AG08396 (cell line): Measurements from ENCODE around the gene GSTT2B.
"Not testable (repeated sequence)": the region's sequence is repeated elsewhere in the genome, so short reads cannot be mapped to it uniquely, and the experiment has no call there.

Source experiments
- DNase-seq: peaks from one replicate; pipeline ENCODE4 v3.0.0; 2012; ENCODE audit warnings: low spot score, mixed read lengths

The GSTT2B gene

GRCh38 chr22:23984430-23984829 is 23.4 kb upstream of the GSTT2B start:
- DNase-seq: no peak

- not testable (repeated sequence) for DNase-seq
Measured at GRCh38 chr22:23980567-23980966, 19.6 kb upstream of the GSTT2B start.

- not testable (repeated sequence) for DNase-seq
Measured at GRCh38 chr22:23979557-23980240, 18.7 kb upstream of the GSTT2B start, which contains the start of gene GSTT2. Gene GSTT2 (plus strand): TSS chr22:23980134.

- not testable (repeated sequence) for DNase-seq
Measured at GRCh38 chr22:23977304-23977703, 16.3 kb upstream of the GSTT2B start.

- not testable (repeated sequence) for DNase-seq
Measured at GRCh38 chr22:23974836-23975352, 13.9 kb upstream of the GSTT2B start.

- not testable (repeated sequence) for DNase-seq
Measured at GRCh38 chr22:23974345-23974744, 13.3 kb upstream of the GSTT2B start, which contains the start of gene DDT. Gene DDT (minus strand): TSS chr22:23974441. CDS start chr22:23974414, 27 bp downstream.

GRCh38 chr22:23971927-23972326 is 10.9 kb upstream of the GSTT2B start:
- peak; percentile 1 for DNase-seq

- DNase-seq: peak; percentile 1
Measured at GRCh38 chr22:23970816-23971486, 10.0 kb upstream of the GSTT2B start.

GRCh38 chr22:23970201-23970641 is 9.2 kb upstream of the GSTT2B start:
- no peak for DNase-seq

- peak; percentile 1 for DNase-seq
Measured at GRCh38 chr22:23969071-23969470, 8.1 kb upstream of the GSTT2B start.

- DNase-seq: not testable (repeated sequence)
Measured at GRCh38 chr22:23966568-23966967, 5.6 kb upstream of the GSTT2B start, which contains the start of gene DDTL. Gene DDTL (plus strand): TSS chr22:23966888. CDS start chr22:23966915, 27 bp downstream.

- DNase-seq: not testable (repeated sequence)
Measured at GRCh38 chr22:23966094-23966493, 5.1 kb upstream of the GSTT2B start.

GRCh38 chr22:23956301-23956900 is 4.6 kb downstream of the GSTT2B start:
- peak; percentile 60 for DNase-seq

- not testable (repeated sequence) for DNase-seq
Measured at GRCh38 chr22:23955886-23956285, 5.1 kb downstream of the GSTT2B start.

- not testable (repeated sequence) for DNase-seq
Measured at GRCh38 chr22:23954991-23955305, 6.0 kb downstream of the GSTT2B start.

GRCh38 chr22:23954193-23954990 is 6.6 kb downstream of the GSTT2B start:
- not testable (repeated sequence) for DNase-seq

GRCh38 chr22:23953485-23953884 is 7.5 kb downstream of the GSTT2B start:
- DNase-seq: not testable (repeated sequence)

GRCh38 chr22:23952794-23953405 is 8.1 kb downstream of the GSTT2B start:
- DNase-seq: not testable (repeated sequence)

GRCh38 chr22:23951383-23951782 is 9.6 kb downstream of the GSTT2B start:
- not testable (repeated sequence) for DNase-seq

- not testable (repeated sequence) for DNase-seq
Measured at GRCh38 chr22:23949764-23950163, 11.2 kb downstream of the GSTT2B start.

- not testable (repeated sequence) for DNase-seq
Measured at GRCh38 chr22:23947391-23947790, 13.6 kb downstream of the GSTT2B start.
